ENCODE results near the gene SOX15.
A peak's percentile ranks its signal among the peaks of the same experiment; 100 is the strongest.

- TF ChIP-seq, protein P1, sequence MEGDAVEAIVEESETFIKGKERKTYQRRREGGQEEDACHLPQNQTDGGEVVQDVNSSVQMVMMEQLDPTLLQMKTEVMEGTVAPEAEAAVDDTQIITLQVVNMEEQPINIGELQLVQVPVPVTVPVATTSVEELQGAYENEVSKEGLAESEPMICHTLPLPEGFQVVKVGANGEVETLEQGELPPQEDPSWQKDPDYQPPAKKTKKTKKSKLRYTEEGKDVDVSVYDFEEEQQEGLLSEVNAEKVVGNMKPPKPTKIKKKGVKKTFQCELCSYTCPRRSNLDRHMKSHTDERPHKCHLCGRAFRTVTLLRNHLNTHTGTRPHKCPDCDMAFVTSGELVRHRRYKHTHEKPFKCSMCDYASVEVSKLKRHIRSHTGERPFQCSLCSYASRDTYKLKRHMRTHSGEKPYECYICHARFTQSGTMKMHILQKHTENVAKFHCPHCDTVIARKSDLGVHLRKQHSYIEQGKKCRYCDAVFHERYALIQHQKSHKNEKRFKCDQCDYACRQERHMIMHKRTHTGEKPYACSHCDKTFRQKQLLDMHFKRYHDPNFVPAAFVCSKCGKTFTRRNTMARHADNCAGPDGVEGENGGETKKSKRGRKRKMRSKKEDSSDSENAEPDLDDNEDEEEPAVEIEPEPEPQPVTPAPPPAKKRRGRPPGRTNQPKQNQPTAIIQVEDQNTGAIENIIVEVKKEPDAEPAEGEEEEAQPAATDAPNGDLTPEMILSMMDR (IDR thresholded peaks at IDR 0.05): peak in 1 of 5 experiments; percentile 5
- TF ChIP-seq POLR2A (IDR thresholded peaks at IDR 0.05) (peak in 1 of 2 donors; percentile 60), EP300 (IDR thresholded peaks at IDR 0.05) (peak; percentile 86 to 88)
Measured at GRCh38 chr17:7557775-7558543, 31.9 kb downstream of the SOX15 start.
